AG09309 (cell line): Measurements from ENCODE around the gene WDR91.

ENCODE experiments used
- DNase-seq: peaks from one replicate; pipeline ENCODE4 v3.0.0-alpha.2; 2010; ENCODE audit warnings: low read depth
- H3K4me3 ChIP-seq: 2 replicates; pipeline ENCODE4 v1.5.1; 2011; ENCODE audit warnings: mild to moderate bottlenecking, low read depth, low read length, moderate library complexity; ENCODE audit not compliant: control insufficient read depth
- CTCF ChIP-seq: IDR thresholded peaks from 2 replicates; pipeline ENCODE4 v1.5.1; 2011; ENCODE audit warnings: mild to moderate bottlenecking, low read depth, low read length, inconsistent platforms; ENCODE audit not compliant: insufficient read depth, control insufficient read depth; ENCODE audit errors: missing control alignments

Gene WDR91

GRCh38 chr7:135189221-135189662 lies 22.1 kb downstream of the WDR91 start:
- no peak for DNase-seq
- H3K4me3 ChIP-seq: no peak overlapping the region
- TF ChIP-seq CTCF: no peak

GRCh38 chr7:135188298-135188984 lies 22.9 kb downstream of the WDR91 start:
- H3K4me3 ChIP-seq: no peak overlapping the region
- TF ChIP-seq CTCF: no peak
- no peak for DNase-seq

- DNase-seq: no peak
- no peak for TF ChIP-seq CTCF
- H3K4me3 ChIP-seq: no peak overlapping the region
These were observed 24.5 kb downstream of the WDR91 start for GRCh38 chr7:135186841-135187253.

GRCh38 chr7:135186261-135186540 lies 25.1 kb downstream of the WDR91 start:
- no peak for DNase-seq
- H3K4me3 ChIP-seq: no peak overlapping the region
- TF ChIP-seq CTCF: no peak

- no peak overlapping the region for H3K4me3 ChIP-seq
- DNase-seq: no peak
These were observed 25.7 kb downstream of the WDR91 start for GRCh38 chr7:135185471-135186260.

GRCh38 chr7:135184254-135184841 lies 27.0 kb downstream of the WDR91 start:
- H3K4me3 ChIP-seq: no peak overlapping the region
- no peak for DNase-seq
- no peak for TF ChIP-seq CTCF

More at GRCh38 chr7:135185471-135186260, 25.7 kb downstream of the WDR91 start:
- no peak for TF ChIP-seq CTCF
